ENCODE measurements around the gene DNM3. TPM values are rescaled to one million over a fixed set of nuclear protein-coding genes. Genes with fewer than 3 reads are reported as not detected.

Gene DNM3
- total and polyA plus RNA-seq, 2 experiments from 2014 or later, result 0.11 to 1.4 TPM

GRCh38 chr1:172132836-172133235, 291.5 kb downstream of the DNM3 start:
- H3K27me3 ChIP-seq (replicated peaks; ENCODE audit: insufficient read depth), result no peaks in the 10 kb centered on the region
- H3K9me2 ChIP-seq (ENCODE audit: insufficient read depth), result no peaks in the 10 kb centered on the region
- no peaks in the 10 kb centered on the region for H3K36me3 ChIP-seq (ENCODE audit: low read depth)
- H3K9me3 ChIP-seq (ENCODE audit: low read depth), result no peaks in the 10 kb centered on the region
- H3K27ac ChIP-seq, result no peak overlapping the region
- no peak overlapping the region for H3K4me2 ChIP-seq (ENCODE audit: unreplicated experiment)
- no peak for DNase-seq
- no peak overlapping the region for H3K4me3 ChIP-seq
- H3K9ac ChIP-seq, result no peak overlapping the region
- H3F3A ChIP-seq (ENCODE audit: insufficient read depth), result peaks cover 33% of the 10 kb centered on the region
- H2AFZ ChIP-seq, result no peak overlapping the region
- no peaks in the 10 kb centered on the region for H4K20me1 ChIP-seq (ENCODE audit: insufficient read depth)
- H3K79me2 ChIP-seq (ENCODE audit: insufficient read depth), result no peaks in the 10 kb centered on the region
- H3K4me1 ChIP-seq (ENCODE audit: insufficient read depth), result peaks cover 31% of the 10 kb centered on the region
- TF ChIP-seq EZH2phosphoT487 (IDR thresholded peaks at IDR 0.05; ENCODE audit: insufficient read depth, low read depth), result no peak
- no peak for TF ChIP-seq EZH2 (IDR thresholded peaks at IDR 0.05; ENCODE audit: insufficient read depth, poor library complexity, severe bottlenecking)
- in situ Hi-C loops (cut with MboI), result no loop called here
- WGBS, 2 experiments (ENCODE audit: low coverage in 1 of 2, low lambda C conversion rate in 2 of 2, missing lambda C conversion rate in 2 of 2), result 67 to 83% methylated on average over 1 of the region's 1 CpG

- Histone ChIP-seq H3K79me2 (ENCODE audit: insufficient read depth) (no peaks in the 10 kb centered on the region), H3K9ac (no peak overlapping the region), H3K4me1 (ENCODE audit: insufficient read depth) (peaks cover 44% of the 10 kb centered on the region), H3K4me3 (no peak overlapping the region), H3K9me2 (ENCODE audit: insufficient read depth) (no peaks in the 10 kb centered on the region), H3K4me2 (ENCODE audit: unreplicated experiment) (no peak overlapping the region), H4K20me1 (ENCODE audit: insufficient read depth) (no peaks in the 10 kb centered on the region), H3F3A (ENCODE audit: insufficient read depth) (peaks cover 46% of the 10 kb centered on the region), H3K36me3 (ENCODE audit: low read depth) (peaks cover 10% of the 10 kb centered on the region; the same call in 1 of the 2 replicates), H3K27me3 (replicated peaks; ENCODE audit: insufficient read depth) (no peaks in the 10 kb centered on the region), H3K9me3 (ENCODE audit: low read depth) (no peaks in the 10 kb centered on the region), H3K27ac (no peak overlapping the region), H2AFZ (no peak overlapping the region)
- TF ChIP-seq EZH2 (IDR thresholded peaks at IDR 0.05; ENCODE audit: insufficient read depth, poor library complexity, severe bottlenecking), result no peak
- TF ChIP-seq EZH2phosphoT487 (IDR thresholded peaks at IDR 0.05; ENCODE audit: insufficient read depth, low read depth), result no peak
- WGBS, 2 experiments (ENCODE audit: low coverage in 1 of 2, low lambda C conversion rate in 2 of 2, missing lambda C conversion rate in 2 of 2), result 59 to 69% methylated on average over 2 of the region's 2 CpGs
- peak; percentile 30 for DNase-seq
- in situ Hi-C loops (cut with MboI), result no loop called here
These were observed 292.9 kb downstream of the DNM3 start for GRCh38 chr1:172134087-172134731.

GRCh38 chr1:172135076-172135672, 293.9 kb downstream of the DNM3 start:
- peaks cover 56% of the 10 kb centered on the region for H3F3A ChIP-seq (ENCODE audit: insufficient read depth)

GRCh38 chr1:172135978-172136610, 294.8 kb downstream of the DNM3 start:
- H3K9ac ChIP-seq, result peak overlapping the region; percentile 4
- H3K27me3 ChIP-seq (replicated peaks; ENCODE audit: insufficient read depth), result no peaks in the 10 kb centered on the region
- peak; percentile 71 for DNase-seq
- peak overlapping the region; percentile 68 for H3K4me2 ChIP-seq (ENCODE audit: unreplicated experiment)
- H2AFZ ChIP-seq, result 0 out of 2 replicates have a peak overlapping the region, but pooled peaks have one; percentile 14
- H3K79me2 ChIP-seq (ENCODE audit: insufficient read depth), result peaks cover 18% of the 10 kb centered on the region
- H3K4me3 ChIP-seq, result peak overlapping the region; percentile 34
- 28 to 35% methylated on average over 4 of the region's 4 CpGs for WGBS, 2 experiments (ENCODE audit: low coverage in 1 of 2, low lambda C conversion rate in 2 of 2, missing lambda C conversion rate in 2 of 2)
- H3K36me3 ChIP-seq (ENCODE audit: low read depth), result peaks cover 29% of the 10 kb centered on the region
- in situ Hi-C loops (cut with MboI), result loop anchor here (5.0 kb wide), 1 partner anchor 256 kb away; no protein-coding TSS in a partner anchor
- H4K20me1 ChIP-seq (ENCODE audit: insufficient read depth), result no peaks in the 10 kb centered on the region
- H3F3A ChIP-seq (ENCODE audit: insufficient read depth), result peaks cover 63% of the 10 kb centered on the region
- no peaks in the 10 kb centered on the region for H3K9me2 ChIP-seq (ENCODE audit: insufficient read depth)
- no peaks in the 10 kb centered on the region for H3K9me3 ChIP-seq (ENCODE audit: low read depth)
- peaks cover 63% of the 10 kb centered on the region for H3K4me1 ChIP-seq (ENCODE audit: insufficient read depth)
- H3K27ac ChIP-seq, result peak overlapping the region; percentile 98
- TF ChIP-seq EZH2phosphoT487 (IDR thresholded peaks at IDR 0.05; ENCODE audit: insufficient read depth, low read depth) (no peak), EZH2 (IDR thresholded peaks at IDR 0.05; ENCODE audit: insufficient read depth, poor library complexity, severe bottlenecking) (no peak)

More at GRCh38 chr1:172135076-172135672, 293.9 kb downstream of the DNM3 start:
- no peak overlapping the region for H2AFZ ChIP-seq
- no peak for DNase-seq
- no peak overlapping the region for H3K4me3 ChIP-seq
- no peaks in the 10 kb centered on the region for H4K20me1 ChIP-seq (ENCODE audit: insufficient read depth)
- H3K79me2 ChIP-seq (ENCODE audit: insufficient read depth), result peaks cover 8% of the 10 kb centered on the region
- peaks cover 20% of the 10 kb centered on the region for H3K36me3 ChIP-seq (ENCODE audit: low read depth)
- peaks cover 54% of the 10 kb centered on the region for H3K4me1 ChIP-seq (ENCODE audit: insufficient read depth)
- peak overlapping the region; percentile 98; the same call in 1 of the 2 replicates for H3K27ac ChIP-seq
- peak overlapping the region; percentile 68 for H3K4me2 ChIP-seq (ENCODE audit: unreplicated experiment)
- WGBS, 2 experiments (ENCODE audit: low coverage in 1 of 2, low lambda C conversion rate in 2 of 2, missing lambda C conversion rate in 2 of 2), result 91 to 93% methylated on average over 2 of the region's 2 CpGs
- TF ChIP-seq EZH2 (IDR thresholded peaks at IDR 0.05; ENCODE audit: insufficient read depth, poor library complexity, severe bottlenecking) (no peak), EZH2phosphoT487 (IDR thresholded peaks at IDR 0.05; ENCODE audit: insufficient read depth, low read depth) (no peak)
- H3K9me2 ChIP-seq (ENCODE audit: insufficient read depth), result no peaks in the 10 kb centered on the region
- in situ Hi-C loops (cut with MboI), result loop anchor here (5.0 kb wide), 1 partner anchor 257 kb away; no protein-coding TSS in a partner anchor
- H3K27me3 ChIP-seq (replicated peaks; ENCODE audit: insufficient read depth), result no peaks in the 10 kb centered on the region
- H3K9ac ChIP-seq, result no peak overlapping the region
- no peaks in the 10 kb centered on the region for H3K9me3 ChIP-seq (ENCODE audit: low read depth)

Data from GM23248 (cell line).